Adrenal gland (tissue), 12 donors: Measurements from ENCODE around the gene DCAF15. TPM values are rescaled to one million over a fixed set of nuclear protein-coding genes. Genes with fewer than 3 reads are reported as not detected.

ENCODE experiments used
- DNase-seq, 7 donors: peaks; one replicate each; pipeline ENCODE4 v3.0.0-alpha.2; 2019 to 2020
- H3K27ac ChIP-seq, 5 donors: fragments of 200-600 bp; sonication (generic) in 4 of 5; 1 replicate in 3 of 5; 2 replicates in 2 of 5; pipeline versions ENCODE4 v1.5.1 to v1.8.0; 2016 to 2020; ENCODE audit warnings: mild to moderate bottlenecking in 1 of 5
- H3K27me3 ChIP-seq: fragments of 200-600 bp; 2 replicates; pipeline ENCODE4 v1.8.0; 2021
- H3K36me3 ChIP-seq, 2 donors: fragments of 200-600 bp; replicated peaks in 1 of 2; 1 replicate in 1 of 2; 2 replicates in 1 of 2; pipeline versions ENCODE4 v1.5.1 to v1.8.0; 2018 to 2022
- H3K4me1 ChIP-seq, 2 donors: fragments of 200-600 bp; replicated peaks in 1 of 2; 1 replicate in 1 of 2; 2 replicates in 1 of 2; pipeline versions ENCODE4 v1.5.1 to v1.8.0; 2018 to 2021
- H3K4me3 ChIP-seq, 4 donors: fragments of 200-600 bp; sonication (generic) in 3 of 4; one replicate each; pipeline ENCODE4 v1.5.1; 2016 to 2018
- H3K9me3 ChIP-seq, 3 donors: fragments of 200-600 bp; sonication (generic) in 1 of 3; replicated peaks in 1 of 3; 1 replicate in 2 of 3; 2 replicates in 1 of 3; pipeline versions ENCODE4 v1.5.1 to v1.8.0; 2016 to 2021
- POLR2A ChIP-seq, 2 donors: fragments of 450-650 bp; IDR thresholded peaks; one replicate each; pipeline ENCODE4 v1.6.1; 2017; ENCODE audit warnings: antibody characterized with exemption in 2 of 2, mild to moderate bottlenecking in 2 of 2, moderate library complexity in 1 of 2
- WGBS, 4 donors: extraction: QIAGEN DNeasy Blood & Tissue Kit in 2 of 4; methylation state at CpG; one replicate each; pipeline versions ENCODE4 v1.1.5 to v1.1.7; 2013 to 2017; 5-methylcytosine and 5-hydroxymethylcytosine counted together
- intact Hi-C, 2 donors: fragments of 100-400 bp; cut with DNase I; formaldehyde crosslinking; loops; one replicate each; pipeline versions ENCODE4 v1.14.1 to v1.15.0; 2022 to 2023
- polyA plus RNA-seq, 3 donors: library from polyadenylated mRNA; stranded (reverse); fragments of 200-250 nt in 2 of 3; fragments of 350-450 nt in 1 of 3; fragmentation: Illumina TruSeq in 1 of 3; extraction: RNeasy Lipid Tissue Mini Kit (QIAGEN cat#74804) in 1 of 3; gene quantifications; one replicate each; pipeline ENCODE4 v1.2.3, GENCODE V29; 2013 to 2014
- total RNA-seq, 9 donors: library from RNA; depleted of rRNA in 4 of 9; stranded (reverse); fragments of >200 nt in 4 of 9; fragments of 120-200 nt in 1 of 9; fragmentation: NEBNext Ultra II Directional in 1 of 9; extraction: Animal tissue kit (Norgen Biotek cat#: 25700) in 1 of 9; gene quantifications; one replicate each; pipeline versions ENCODE4 v1.1.0 to v1.2.4, GENCODE V29; 2013 to 2023
- TF ChIP-seq, protein P1 (sequence below), 6 experiments: fragments of 450-650 bp in 4 of 6; fragments of 200-600 bp in 2 of 6; sonication (generic) in 1 of 6; IDR thresholded peaks; 1 replicate in 5 of 6; 2 replicates in 1 of 6; pipeline versions ENCODE4 v1.5.1 to v1.8.0; 2016 to 2021; ENCODE audit warnings: antibody characterized with exemption in 6 of 6, mild to moderate bottlenecking in 2 of 6, moderate library complexity in 1 of 6
- donor health status: healthy with polysubstance abuse.
- donor health status: Bipolar disorder and iron deficiency.
- donor health status: DM: yes; HTN: yes; CAD: no.
- donor health status: DM: no; HTN: no; CAD: no.
- donor health status: DM: no; HTN: no; CAD: no.
- donor health status: DM: yes; HTN: yes; CAD: no.

DCAF15 gene
- total and polyA plus RNA-seq, 12 donors: 6.7 to 147 (median 13.5) TPM

GRCh38 chr19:13960863-13961784 is 8.8 kb downstream of the DCAF15 start:
- Histone ChIP-seq H3K4me1 (no peaks in the 10 kb centered on the region), H3K27ac (no peak overlapping the region), H3K4me3 (no peak overlapping the region), H3K36me3 (peaks cover 0 to 70% of the 10 kb centered on the region in 2 donors), H3K9me3 (no peaks in the 10 kb centered on the region), H3K27me3 (no peaks in the 10 kb centered on the region)
- intact Hi-C loops: no loop called here
- no peak for DNase-seq
- TF ChIP-seq POLR2A (IDR thresholded peaks at IDR 0.05): no peak
- TF ChIP-seq, protein P1, sequence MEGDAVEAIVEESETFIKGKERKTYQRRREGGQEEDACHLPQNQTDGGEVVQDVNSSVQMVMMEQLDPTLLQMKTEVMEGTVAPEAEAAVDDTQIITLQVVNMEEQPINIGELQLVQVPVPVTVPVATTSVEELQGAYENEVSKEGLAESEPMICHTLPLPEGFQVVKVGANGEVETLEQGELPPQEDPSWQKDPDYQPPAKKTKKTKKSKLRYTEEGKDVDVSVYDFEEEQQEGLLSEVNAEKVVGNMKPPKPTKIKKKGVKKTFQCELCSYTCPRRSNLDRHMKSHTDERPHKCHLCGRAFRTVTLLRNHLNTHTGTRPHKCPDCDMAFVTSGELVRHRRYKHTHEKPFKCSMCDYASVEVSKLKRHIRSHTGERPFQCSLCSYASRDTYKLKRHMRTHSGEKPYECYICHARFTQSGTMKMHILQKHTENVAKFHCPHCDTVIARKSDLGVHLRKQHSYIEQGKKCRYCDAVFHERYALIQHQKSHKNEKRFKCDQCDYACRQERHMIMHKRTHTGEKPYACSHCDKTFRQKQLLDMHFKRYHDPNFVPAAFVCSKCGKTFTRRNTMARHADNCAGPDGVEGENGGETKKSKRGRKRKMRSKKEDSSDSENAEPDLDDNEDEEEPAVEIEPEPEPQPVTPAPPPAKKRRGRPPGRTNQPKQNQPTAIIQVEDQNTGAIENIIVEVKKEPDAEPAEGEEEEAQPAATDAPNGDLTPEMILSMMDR (IDR thresholded peaks at IDR 0.05): no peak
- 92 to 94% (median 92%) methylated on average over 27 to 39 of the region's 39 CpGs for WGBS, 4 donors

DNA sequence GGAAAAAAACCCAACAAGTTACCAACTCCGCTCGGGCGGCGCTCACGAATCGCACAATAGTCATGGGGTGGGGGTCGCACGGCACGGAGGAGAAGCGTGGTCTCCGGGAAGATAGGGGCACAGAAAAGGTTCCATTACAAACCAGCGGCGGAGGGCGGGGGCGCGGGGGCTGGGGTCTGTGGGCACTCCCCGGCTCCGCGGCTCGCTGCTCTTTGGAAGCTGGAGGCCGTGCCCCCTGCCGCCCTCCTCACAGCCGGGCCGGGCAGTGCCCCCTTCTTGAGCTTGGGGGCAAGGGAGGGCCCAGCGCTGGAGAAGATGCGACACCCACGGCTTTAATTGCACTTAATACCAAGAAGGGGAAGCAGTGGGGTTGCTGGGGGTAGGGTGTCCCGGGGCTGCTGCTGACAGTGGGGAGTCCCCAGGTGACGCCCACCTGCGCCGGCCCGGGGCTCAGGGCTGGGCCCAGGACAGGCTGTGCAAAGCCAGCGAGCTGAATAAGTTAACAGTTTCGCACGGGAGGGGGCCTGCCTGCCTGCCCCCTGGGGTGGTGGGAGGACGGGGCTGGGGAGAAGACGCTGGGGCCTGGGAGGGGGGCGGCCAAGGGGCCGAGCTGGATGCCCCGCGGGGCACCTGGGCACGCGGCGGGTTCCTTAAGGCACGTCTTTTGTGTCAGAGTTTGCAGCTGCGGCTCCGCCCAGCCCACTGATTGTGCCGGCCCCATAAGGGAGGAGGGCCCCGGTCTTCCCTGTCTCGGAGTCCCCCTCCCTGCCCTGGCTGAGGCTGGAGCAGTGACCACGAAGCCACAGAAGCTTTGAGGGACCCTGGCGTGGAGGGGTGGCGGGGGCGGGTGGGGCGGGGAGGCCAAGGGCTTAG is 9.8 kb downstream of the DCAF15 start:
- no peak for DNase-seq
- no peak for TF ChIP-seq POLR2A (IDR thresholded peaks at IDR 0.05)
- TF ChIP-seq, protein P1 (IDR thresholded peaks at IDR 0.05): no peak
- peaks cover 0 to 70% of the 10 kb centered on the region in 2 donors for H3K36me3 ChIP-seq

GRCh38 chr19:13962699-13963602 is 10.6 kb downstream of the DCAF15 start:
- TF ChIP-seq POLR2A (IDR thresholded peaks at IDR 0.05): no peak
- TF ChIP-seq, protein P1 (IDR thresholded peaks at IDR 0.05): no peak
- peaks cover 0 to 70% of the 10 kb centered on the region in 2 donors for H3K36me3 ChIP-seq
- peak in 1 of 7 donors; percentile 45 for DNase-seq
- intact Hi-C loops: no loop called here
- H3K27ac ChIP-seq: no peak overlapping the region
- H3K4me3 ChIP-seq: no peak overlapping the region
- H3K27me3 ChIP-seq: no peaks in the 10 kb centered on the region
- H3K4me1 ChIP-seq: no peaks in the 10 kb centered on the region
- no peaks in the 10 kb centered on the region for H3K9me3 ChIP-seq
- 69 to 81% (median 72%) methylated on average over 47 to 89 of the region's 89 CpGs for WGBS, 4 donors

More for the DNA sequence above, 9.8 kb downstream of the DCAF15 start:
- Histone ChIP-seq H3K27ac (no peak overlapping the region), H3K9me3 (no peaks in the 10 kb centered on the region), H3K27me3 (no peaks in the 10 kb centered on the region), H3K4me1 (no peaks in the 10 kb centered on the region), H3K4me3 (no peak overlapping the region)
- intact Hi-C loops: no loop called here
- 84 to 92% (median 85%) methylated on average over 24 to 55 of the region's 55 CpGs for WGBS, 4 donors
